GM21825 (cell line): Measurements from ENCODE around the gene TRAPPC6A.
A peak's percentile ranks its signal among the peaks of the same experiment; 100 is the strongest.

Source experiments
- ATAC-seq: cut with Tn5 transposase; IDR thresholded peaks from one replicate; pipeline ENCODE4 v1.9.1; 2021; ENCODE audit warnings: mild to moderate bottlenecking, moderate library complexity; ENCODE audit not compliant: unreplicated experiment

TRAPPC6A gene

GRCh38 chr19:45150180-45150579, 27.9 kb downstream of the TRAPPC6A start:
- no peak for ATAC-seq

- no peak for ATAC-seq
These were observed 28.9 kb downstream of the TRAPPC6A start for GRCh38 chr19:45149129-45149528.

DNA sequence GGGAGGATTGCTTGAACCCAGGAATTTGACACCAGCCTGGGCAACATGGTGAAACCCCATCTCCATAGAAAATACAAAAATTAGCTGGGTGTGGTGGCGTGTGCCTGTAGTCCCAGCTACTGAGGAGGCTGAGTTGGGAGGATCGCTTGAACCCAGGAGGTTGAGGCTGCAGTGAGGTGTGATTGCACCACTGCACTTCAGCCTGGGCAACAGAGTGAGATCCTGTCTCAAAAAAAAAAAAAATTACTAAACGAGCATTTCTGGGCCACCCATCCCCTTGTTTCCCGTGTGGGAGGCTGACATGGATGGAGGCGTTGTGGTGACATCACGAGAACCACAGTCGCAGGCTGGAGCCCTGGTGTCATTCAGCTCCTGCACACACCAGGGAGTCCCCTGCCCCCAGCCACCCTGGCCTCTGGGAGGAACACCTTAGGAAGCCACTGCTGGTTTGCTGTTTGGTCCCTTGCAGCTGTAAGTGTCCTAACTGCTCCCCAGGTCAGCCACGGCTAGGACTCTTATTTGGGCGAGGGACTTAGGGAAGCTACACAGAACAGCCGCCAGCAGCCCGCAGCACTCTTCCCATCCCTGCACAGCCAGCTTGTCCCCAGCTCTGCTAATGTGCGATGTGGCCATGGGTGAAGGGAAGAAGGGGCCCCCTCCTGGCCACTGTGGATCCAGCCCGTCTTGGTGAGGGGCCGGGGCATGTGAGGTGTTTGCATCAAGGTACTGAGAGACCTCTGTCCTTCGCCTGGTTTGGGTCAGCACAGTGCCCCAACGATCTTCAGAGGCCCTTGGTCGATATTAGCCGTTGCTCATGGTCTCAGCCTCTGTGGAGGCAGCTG, 30.0 kb downstream of the TRAPPC6A start:
- no peak for ATAC-seq

GRCh38 chr19:45146741-45147205, 31.3 kb downstream of the TRAPPC6A start:
- no peak for ATAC-seq

GRCh38 chr19:45146251-45146650, 31.8 kb downstream of the TRAPPC6A start:
- no peak for ATAC-seq

DNA sequence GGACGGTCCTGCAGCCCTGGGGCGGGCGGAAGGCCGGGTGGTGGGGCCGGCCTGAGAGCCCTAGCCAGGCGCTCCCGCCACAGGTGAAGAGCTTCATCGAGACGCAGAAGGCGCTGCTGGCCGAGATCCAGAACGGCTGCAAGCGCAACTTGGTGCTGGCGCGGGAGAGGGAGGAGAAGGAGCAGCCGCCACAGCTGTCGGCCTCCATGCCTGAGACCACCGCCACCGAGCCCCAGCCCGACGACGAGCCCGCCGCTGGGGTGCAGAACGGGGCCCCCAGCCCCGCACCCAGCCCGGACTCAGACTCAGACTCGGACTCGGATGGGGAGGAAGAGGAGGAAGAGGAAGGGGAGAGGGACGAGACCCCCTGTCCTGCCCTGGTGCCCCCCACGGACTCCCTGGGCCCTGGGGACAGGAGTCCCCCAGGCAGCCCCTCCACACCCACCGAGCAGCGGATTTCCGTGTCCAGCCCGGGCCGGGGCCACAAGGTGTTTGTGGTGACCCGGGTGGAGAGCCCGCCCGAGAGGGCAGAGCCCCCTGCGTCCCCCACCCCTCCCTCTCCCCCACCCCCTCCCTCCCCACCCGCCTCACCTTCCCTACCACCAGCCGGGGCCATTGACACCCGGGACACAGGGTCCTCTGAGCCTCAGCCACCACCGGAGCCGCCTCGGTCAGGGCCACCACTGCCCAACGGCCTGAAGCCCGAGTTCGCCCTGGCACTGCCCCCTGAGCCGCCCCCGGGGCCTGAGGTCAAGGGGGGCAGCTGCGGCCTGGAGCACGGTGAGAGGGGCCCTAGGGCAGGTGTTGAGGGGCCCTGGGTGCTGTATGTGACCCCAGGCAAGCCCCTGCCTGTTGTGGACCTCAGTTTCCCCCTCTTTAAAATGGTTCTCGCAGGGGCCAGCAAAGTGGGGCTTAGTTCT, 32.5 kb downstream of the TRAPPC6A start:
- ATAC-seq, result no peak

GRCh38 chr19:45144431-45145269, 33.4 kb downstream of the TRAPPC6A start:
- no peak for ATAC-seq

DNA sequence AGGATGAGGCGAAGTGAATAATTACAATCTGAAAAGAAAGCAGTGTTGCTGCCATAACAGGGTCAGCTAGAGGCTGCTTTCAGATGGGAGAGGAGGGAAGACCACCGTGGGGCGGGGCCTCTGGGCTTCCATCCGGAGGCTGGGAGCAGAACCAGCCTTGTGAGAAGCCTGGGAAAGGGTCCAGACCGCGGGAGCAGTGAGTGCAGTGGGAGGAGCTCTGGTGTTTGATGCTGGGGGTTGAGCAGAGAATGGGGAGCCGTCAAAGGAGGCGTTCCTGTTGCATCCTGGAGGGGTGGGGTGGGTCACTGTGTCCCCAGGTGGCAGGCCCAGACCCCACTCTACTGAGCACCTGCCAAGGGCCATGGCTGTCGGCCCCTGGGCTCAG, 35.3 kb downstream of the TRAPPC6A start:
- no peak for ATAC-seq

DNA sequence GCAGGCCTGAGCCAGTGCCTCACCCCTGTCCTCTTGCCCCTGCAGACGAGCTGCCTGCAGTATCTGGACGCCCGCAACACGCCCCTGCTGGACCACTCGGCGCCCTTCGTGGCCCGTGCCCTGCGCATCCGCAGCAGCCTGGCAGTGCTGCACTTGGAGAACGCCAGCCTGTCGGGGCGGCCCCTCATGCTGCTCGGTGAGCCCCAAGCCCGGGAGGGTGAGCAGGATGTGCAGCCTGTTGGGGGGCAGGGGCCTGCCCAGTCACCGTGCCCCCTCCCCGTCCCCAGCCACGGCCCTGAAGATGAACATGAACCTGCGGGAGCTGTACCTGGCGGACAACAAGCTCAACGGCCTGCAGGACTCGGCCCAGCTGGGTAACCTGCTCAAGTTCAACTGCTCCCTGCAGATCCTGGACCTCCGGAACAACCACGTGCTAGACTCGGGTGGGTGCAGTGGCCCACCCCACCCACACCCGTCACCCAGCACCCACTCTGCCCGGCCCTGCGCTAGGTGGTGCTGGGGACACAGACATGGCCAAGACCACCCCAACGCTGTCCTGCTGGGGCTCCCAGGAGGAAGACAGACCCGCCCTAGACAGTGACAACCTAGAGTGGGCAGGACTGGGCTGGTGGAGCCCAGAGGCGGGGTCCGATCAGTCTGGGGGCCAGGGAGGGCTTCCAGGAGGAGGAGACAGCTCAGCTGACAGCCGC, 35.9 kb downstream of the TRAPPC6A start:
- ATAC-seq, result no peak

DNA sequence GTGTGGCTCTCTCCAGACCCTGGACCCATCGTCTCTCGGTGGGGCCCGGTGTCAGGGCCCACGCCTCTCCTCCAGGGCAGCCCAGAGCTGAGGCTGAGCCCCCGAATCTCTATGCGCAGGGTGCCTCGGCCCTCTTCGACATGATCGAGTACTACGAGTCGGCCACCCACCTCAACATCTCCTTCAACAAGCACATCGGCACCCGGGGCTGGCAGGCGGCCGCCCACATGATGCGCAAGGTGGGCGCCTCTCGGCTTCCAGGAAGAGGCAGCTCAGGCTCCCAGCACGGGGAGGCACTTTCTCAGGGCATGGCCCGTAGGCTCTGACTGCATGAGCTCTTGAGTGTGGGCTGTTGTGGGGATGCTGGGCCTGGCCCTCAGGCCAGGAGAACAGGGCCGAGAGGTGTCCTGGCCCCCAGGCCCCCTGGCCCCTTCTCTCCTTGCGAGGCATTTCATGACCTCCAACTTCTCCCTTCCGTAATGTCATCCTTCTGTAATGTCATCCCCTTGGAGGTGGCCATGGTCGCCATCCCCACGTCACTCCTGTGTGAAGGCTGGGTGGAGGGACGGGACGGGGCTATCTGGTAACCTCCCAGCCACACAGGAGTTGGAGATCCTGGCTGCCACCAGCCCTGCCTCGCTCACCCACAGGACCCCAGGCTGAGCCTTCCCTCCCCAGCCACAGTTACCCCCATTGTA, 36.7 kb downstream of the TRAPPC6A start:
- ATAC-seq, result no peak

DNA sequence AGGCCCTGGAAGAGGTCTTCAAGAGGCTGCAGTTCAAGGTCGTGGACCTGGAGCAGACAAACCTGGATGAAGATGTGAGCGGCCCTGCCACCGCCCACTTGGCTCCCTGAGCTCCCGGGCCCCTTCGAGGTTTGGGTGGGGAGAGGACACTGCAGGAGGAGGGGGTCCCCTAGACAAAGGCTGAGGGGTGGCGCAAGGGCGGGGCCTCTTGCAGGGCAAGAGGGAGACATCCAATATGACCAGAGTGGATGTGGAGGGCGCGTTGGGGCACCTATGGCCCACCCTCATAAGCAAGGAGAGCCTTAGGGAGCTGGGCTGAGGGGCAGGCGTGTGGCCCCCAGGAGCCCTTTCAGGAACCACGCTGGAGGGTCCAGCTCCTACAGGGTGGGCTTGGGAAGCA, 37.5 kb downstream of the TRAPPC6A start:
- ATAC-seq, result no peak

DNA sequence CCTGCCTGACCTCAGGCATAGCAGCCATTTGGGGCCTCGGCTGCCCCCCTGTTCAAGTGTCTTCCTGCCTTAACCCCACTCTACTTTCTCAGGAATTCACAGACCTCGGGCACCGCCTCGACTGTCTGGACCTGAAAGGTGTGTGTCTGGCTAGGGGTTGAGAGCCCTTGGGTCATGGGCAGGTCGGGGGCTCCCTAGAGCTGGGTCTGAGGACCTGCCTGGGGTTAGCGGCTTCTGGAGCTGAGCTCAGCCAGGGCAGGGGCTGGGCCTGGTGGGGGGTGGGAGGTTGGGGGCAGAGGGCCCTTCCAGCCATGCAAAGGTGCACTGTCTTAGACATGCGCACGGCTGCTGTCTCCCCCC, 37.9 kb downstream of the TRAPPC6A start:
- no peak for ATAC-seq

GRCh38 chr19:45139286-45140143, 38.5 kb downstream of the TRAPPC6A start:
- ATAC-seq, result no peak

DNA sequence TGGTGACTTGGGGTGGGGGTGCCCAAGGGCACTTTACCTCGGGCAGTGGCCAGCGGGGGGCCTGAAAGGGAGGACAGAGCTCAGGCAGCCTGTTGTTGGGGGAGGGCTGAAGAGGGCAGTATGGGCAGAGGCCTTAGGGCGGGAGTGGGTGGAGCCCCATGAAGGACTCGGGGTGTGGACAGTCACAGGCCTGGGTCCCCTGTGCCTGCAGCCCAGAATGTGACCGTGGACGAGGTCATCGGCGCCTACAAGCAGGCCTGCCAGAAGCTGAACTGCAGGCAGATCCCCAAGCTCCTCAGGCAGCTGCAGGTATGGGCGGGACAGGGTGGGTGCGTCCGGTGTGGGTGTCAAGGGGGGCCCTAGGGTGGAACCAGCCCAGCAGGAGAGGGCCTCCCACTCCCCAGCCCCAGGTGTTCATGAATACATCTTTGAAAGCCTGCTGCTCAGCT, 39.7 kb downstream of the TRAPPC6A start:
- no peak for ATAC-seq

- peak; percentile 66 for ATAC-seq
These were observed 40.8 kb downstream of the TRAPPC6A start for GRCh38 chr19:45137179-45137761.

DNA sequence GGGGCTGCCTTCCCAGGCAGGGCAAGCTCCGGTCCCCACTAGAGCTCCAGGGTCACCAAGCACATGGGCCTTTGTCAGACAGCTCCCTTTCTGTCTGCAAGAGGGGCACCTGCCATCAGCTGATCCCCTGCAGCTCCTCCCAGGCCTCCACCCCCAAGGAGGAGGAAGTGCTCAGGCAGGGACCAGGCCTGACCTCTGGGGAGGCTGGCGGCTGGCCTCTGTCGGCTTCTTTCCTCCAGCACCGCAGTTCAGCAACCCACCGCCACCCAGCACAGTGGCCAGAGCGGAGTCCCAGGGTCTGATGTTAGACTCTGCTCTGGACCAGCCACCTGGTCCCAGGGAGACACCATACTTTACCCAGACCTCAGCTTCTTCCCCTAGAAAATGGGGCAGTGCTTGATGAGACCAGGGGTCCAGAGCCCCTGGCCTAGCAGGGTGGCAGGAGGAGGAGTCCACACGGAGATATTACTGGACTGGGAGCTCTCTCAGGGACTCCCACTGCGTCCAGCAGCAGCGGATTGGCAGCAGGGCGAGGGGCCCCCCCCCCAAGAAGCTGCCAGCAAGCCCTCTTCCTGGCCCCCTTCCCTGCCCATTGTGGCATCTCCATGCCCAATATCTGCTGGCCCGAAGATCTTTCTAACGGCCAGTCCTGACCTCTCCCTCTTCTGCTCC, 41.4 kb downstream of the TRAPPC6A start:
- no peak for ATAC-seq

GRCh38 chr19:45135176-45135885, 42.7 kb downstream of the TRAPPC6A start:
- no peak for ATAC-seq
